Measurements from ENCODE around the gene IGF2BP2.
A peak's percentile ranks its signal among the peaks of the same experiment; 100 is the strongest.

IGF2BP2 gene

GRCh38 chr3:185825006-185825638 is at the start of gene IGF2BP2:
IGF2BP2 (minus strand) TSS chr3:185825042; CDS start chr3:185824960, 82 bp downstream.
- H3K9ac ChIP-seq (ENCODE audit: low read length in 5 of 5), result peak within 1 kb of the TSS in 4 of 5 donors; percentile 65 to 77 (median 73)
- H3K27ac ChIP-seq (ENCODE audit: low read depth, low read length), result peak within 1 kb of the TSS; percentile 62
- H3K4me3 ChIP-seq (ENCODE audit: low read depth in 1 of 5, low read length in 5 of 5), result peak within 1 kb of the TSS; percentile 57 to 92 (median 78)
- H3K4me1 ChIP-seq (ENCODE audit: control insufficient read depth in 5 of 5, insufficient read depth in 5 of 5, low read length in 5 of 5), result peaks cover 0 to 30% (median 20%) of the 10 kb centered on the region in 5 donors
- H3K9me3 ChIP-seq (ENCODE audit: control insufficient read depth in 5 of 5, low read length in 5 of 5), result no peaks in the 10 kb centered on the region
- H3K27me3 ChIP-seq (ENCODE audit: control insufficient read depth in 5 of 5, insufficient read depth in 4 of 5, low read length in 5 of 5), result peaks cover 0 to 21% (median 2%) of the 10 kb centered on the region in 5 donors
- no peaks in the 10 kb centered on the region for H3K36me3 ChIP-seq (ENCODE audit: control insufficient read depth in 5 of 5, insufficient read depth in 5 of 5, low read length in 5 of 5)

GRCh38 chr3:185874119-185874518 is 49.3 kb upstream of the IGF2BP2 start:
- Histone ChIP-seq H3K9ac (ENCODE audit: low read length in 5 of 5) (no peak overlapping the region), H3K27ac (ENCODE audit: low read depth, low read length) (no peak overlapping the region), H3K4me3 (ENCODE audit: low read depth in 1 of 5, low read length in 5 of 5) (no peak overlapping the region), H3K36me3 (ENCODE audit: control insufficient read depth in 5 of 5, insufficient read depth in 5 of 5, low read length in 5 of 5) (no peaks in the 10 kb centered on the region), H3K4me1 (ENCODE audit: control insufficient read depth in 5 of 5, insufficient read depth in 5 of 5, low read length in 5 of 5) (no peaks in the 10 kb centered on the region), H3K27me3 (ENCODE audit: control insufficient read depth in 5 of 5, insufficient read depth in 4 of 5, low read length in 5 of 5) (peaks cover 0 to 4% (median 0%) of the 10 kb centered on the region in 5 donors), H3K9me3 (ENCODE audit: control insufficient read depth in 5 of 5, low read length in 5 of 5) (no peaks in the 10 kb centered on the region)

GRCh38 chr3:185867650-185868049 is 42.8 kb upstream of the IGF2BP2 start:
- Histone ChIP-seq H3K9ac (ENCODE audit: low read length in 5 of 5) (no peak overlapping the region), H3K27me3 (ENCODE audit: control insufficient read depth in 5 of 5, insufficient read depth in 4 of 5, low read length in 5 of 5) (no peaks in the 10 kb centered on the region), H3K36me3 (ENCODE audit: control insufficient read depth in 5 of 5, insufficient read depth in 5 of 5, low read length in 5 of 5) (no peaks in the 10 kb centered on the region), H3K9me3 (ENCODE audit: control insufficient read depth in 5 of 5, low read length in 5 of 5) (no peaks in the 10 kb centered on the region), H3K4me3 (ENCODE audit: low read depth in 1 of 5, low read length in 5 of 5) (no peak overlapping the region), H3K27ac (ENCODE audit: low read depth, low read length) (no peak overlapping the region), H3K4me1 (ENCODE audit: control insufficient read depth in 5 of 5, insufficient read depth in 5 of 5, low read length in 5 of 5) (no peaks in the 10 kb centered on the region)

- no peaks in the 10 kb centered on the region for H3K9me3 ChIP-seq (ENCODE audit: control insufficient read depth in 5 of 5, low read length in 5 of 5)
- H3K4me1 ChIP-seq (ENCODE audit: control insufficient read depth in 5 of 5, insufficient read depth in 5 of 5, low read length in 5 of 5), result no peaks in the 10 kb centered on the region
- H3K36me3 ChIP-seq (ENCODE audit: control insufficient read depth in 5 of 5, insufficient read depth in 5 of 5, low read length in 5 of 5), result no peaks in the 10 kb centered on the region
- H3K27ac ChIP-seq (ENCODE audit: low read depth, low read length), result no peak overlapping the region
- H3K9ac ChIP-seq (ENCODE audit: low read length in 5 of 5), result no peak overlapping the region
- no peaks in the 10 kb centered on the region for H3K27me3 ChIP-seq (ENCODE audit: control insufficient read depth in 5 of 5, insufficient read depth in 4 of 5, low read length in 5 of 5)
- no peak overlapping the region for H3K4me3 ChIP-seq (ENCODE audit: low read depth in 1 of 5, low read length in 5 of 5)
Measured at GRCh38 chr3:185866995-185867394, 42.2 kb upstream of the IGF2BP2 start.

GRCh38 chr3:185866555-185866954 is 41.7 kb upstream of the IGF2BP2 start:
- Histone ChIP-seq H3K27me3 (ENCODE audit: control insufficient read depth in 5 of 5, insufficient read depth in 4 of 5, low read length in 5 of 5) (no peaks in the 10 kb centered on the region), H3K9ac (ENCODE audit: low read length in 5 of 5) (no peak overlapping the region), H3K9me3 (ENCODE audit: control insufficient read depth in 5 of 5, low read length in 5 of 5) (no peaks in the 10 kb centered on the region), H3K27ac (ENCODE audit: low read depth, low read length) (no peak overlapping the region), H3K4me1 (ENCODE audit: control insufficient read depth in 5 of 5, insufficient read depth in 5 of 5, low read length in 5 of 5) (no peaks in the 10 kb centered on the region), H3K4me3 (ENCODE audit: low read depth in 1 of 5, low read length in 5 of 5) (no peak overlapping the region), H3K36me3 (ENCODE audit: control insufficient read depth in 5 of 5, insufficient read depth in 5 of 5, low read length in 5 of 5) (no peaks in the 10 kb centered on the region)

GRCh38 chr3:185865247-185865646 is 40.4 kb upstream of the IGF2BP2 start:
- Histone ChIP-seq H3K4me3 (ENCODE audit: low read depth in 1 of 5, low read length in 5 of 5) (no peak overlapping the region), H3K36me3 (ENCODE audit: control insufficient read depth in 5 of 5, insufficient read depth in 5 of 5, low read length in 5 of 5) (no peaks in the 10 kb centered on the region), H3K4me1 (ENCODE audit: control insufficient read depth in 5 of 5, insufficient read depth in 5 of 5, low read length in 5 of 5) (no peaks in the 10 kb centered on the region), H3K9ac (ENCODE audit: low read length in 5 of 5) (no peak overlapping the region), H3K27me3 (ENCODE audit: control insufficient read depth in 5 of 5, insufficient read depth in 4 of 5, low read length in 5 of 5) (no peaks in the 10 kb centered on the region), H3K27ac (ENCODE audit: low read depth, low read length) (no peak overlapping the region), H3K9me3 (ENCODE audit: control insufficient read depth in 5 of 5, low read length in 5 of 5) (no peaks in the 10 kb centered on the region)

DNA sequence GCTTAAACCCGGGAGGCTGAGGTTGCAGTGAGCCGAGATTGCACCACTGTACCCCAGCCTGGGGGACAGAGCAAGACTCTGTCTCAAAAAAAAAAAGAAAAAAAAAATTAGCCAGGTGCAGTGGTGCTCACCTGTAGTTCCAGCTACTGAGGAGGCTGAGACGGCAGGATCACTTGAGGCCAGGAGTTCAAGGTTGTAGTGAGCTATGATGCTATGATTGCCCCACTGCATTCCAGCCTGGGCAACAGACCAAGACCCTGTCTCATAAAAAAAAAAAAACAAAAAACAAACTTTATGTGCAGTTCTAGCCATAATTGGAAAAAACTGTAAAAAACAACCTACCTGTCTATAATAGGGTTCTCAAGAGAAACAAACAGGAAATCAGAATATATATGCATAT is 39.9 kb upstream of the IGF2BP2 start:
- H3K9ac ChIP-seq (ENCODE audit: low read length in 5 of 5), result no peak overlapping the region
- no peaks in the 10 kb centered on the region for H3K27me3 ChIP-seq (ENCODE audit: control insufficient read depth in 5 of 5, insufficient read depth in 4 of 5, low read length in 5 of 5)
- H3K4me1 ChIP-seq (ENCODE audit: control insufficient read depth in 5 of 5, insufficient read depth in 5 of 5, low read length in 5 of 5), result no peaks in the 10 kb centered on the region
- no peaks in the 10 kb centered on the region for H3K9me3 ChIP-seq (ENCODE audit: control insufficient read depth in 5 of 5, low read length in 5 of 5)
- no peaks in the 10 kb centered on the region for H3K36me3 ChIP-seq (ENCODE audit: control insufficient read depth in 5 of 5, insufficient read depth in 5 of 5, low read length in 5 of 5)
- H3K4me3 ChIP-seq (ENCODE audit: low read depth in 1 of 5, low read length in 5 of 5), result no peak overlapping the region
- no peak overlapping the region for H3K27ac ChIP-seq (ENCODE audit: low read depth, low read length)

DNA sequence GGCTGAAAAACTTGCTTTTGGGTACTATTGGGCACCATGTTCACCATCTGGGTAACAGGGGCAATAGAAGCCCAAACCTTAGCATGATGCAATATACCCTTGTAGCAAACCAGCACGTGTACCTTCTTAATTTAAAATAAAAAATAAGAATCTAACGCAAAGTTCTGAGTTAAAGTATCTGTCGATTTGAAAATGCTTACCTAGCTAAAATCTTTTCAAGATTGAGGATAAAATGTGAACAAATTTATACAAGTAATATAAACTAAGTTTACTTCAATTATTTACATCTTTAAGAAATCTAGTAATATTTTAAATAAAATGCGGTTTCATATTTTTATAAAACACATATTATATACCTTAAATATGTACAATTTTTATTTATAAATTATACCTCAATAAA is 38.1 kb upstream of the IGF2BP2 start:
- no peaks in the 10 kb centered on the region for H3K4me1 ChIP-seq (ENCODE audit: control insufficient read depth in 5 of 5, insufficient read depth in 5 of 5, low read length in 5 of 5)
- H3K9me3 ChIP-seq (ENCODE audit: control insufficient read depth in 5 of 5, low read length in 5 of 5), result no peaks in the 10 kb centered on the region
- H3K9ac ChIP-seq (ENCODE audit: low read length in 5 of 5), result no peak overlapping the region
- no peaks in the 10 kb centered on the region for H3K36me3 ChIP-seq (ENCODE audit: control insufficient read depth in 5 of 5, insufficient read depth in 5 of 5, low read length in 5 of 5)
- no peaks in the 10 kb centered on the region for H3K27me3 ChIP-seq (ENCODE audit: control insufficient read depth in 5 of 5, insufficient read depth in 4 of 5, low read length in 5 of 5)
- no peak overlapping the region for H3K27ac ChIP-seq (ENCODE audit: low read depth, low read length)
- no peak overlapping the region for H3K4me3 ChIP-seq (ENCODE audit: low read depth in 1 of 5, low read length in 5 of 5)

DNA sequence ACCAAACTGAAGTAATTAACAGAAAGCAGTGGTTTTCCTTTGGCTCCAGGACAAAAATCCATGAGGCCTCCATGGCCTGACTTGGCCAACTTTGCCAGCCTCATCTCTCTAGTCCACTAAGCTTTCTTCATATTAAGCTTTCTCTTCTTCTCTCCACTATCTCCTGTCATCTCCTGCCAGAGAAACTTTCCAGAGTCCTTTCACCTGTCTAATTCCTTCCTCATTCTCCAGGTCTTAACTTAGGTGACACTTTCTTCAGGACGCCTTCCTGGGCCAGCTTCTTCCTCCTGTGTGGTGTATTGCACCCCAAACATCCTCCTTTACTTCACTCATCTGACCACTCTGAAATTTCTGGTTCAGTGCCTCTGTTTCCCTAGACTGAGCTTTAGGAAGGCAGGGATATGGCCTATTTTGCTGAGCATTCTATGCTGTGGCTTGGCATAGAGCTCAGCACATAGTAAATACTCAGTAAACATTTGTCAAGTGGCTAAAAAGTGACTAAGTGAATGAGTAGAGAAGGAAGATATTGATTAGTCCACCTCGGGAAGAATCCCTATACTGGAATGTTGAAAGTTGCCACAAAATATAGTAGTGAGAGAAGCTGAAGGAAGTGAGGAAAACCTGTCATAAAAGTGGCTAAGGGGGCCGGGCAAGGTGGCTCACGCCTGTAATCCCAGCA is 34.6 kb upstream of the IGF2BP2 start:
- Histone ChIP-seq H3K36me3 (ENCODE audit: control insufficient read depth in 5 of 5, insufficient read depth in 5 of 5, low read length in 5 of 5) (no peaks in the 10 kb centered on the region), H3K27ac (ENCODE audit: low read depth, low read length) (no peak overlapping the region), H3K9me3 (ENCODE audit: control insufficient read depth in 5 of 5, low read length in 5 of 5) (peaks cover 0 to 6% (median 3%) of the 10 kb centered on the region in 5 donors), H3K4me3 (ENCODE audit: low read depth in 1 of 5, low read length in 5 of 5) (no peak overlapping the region), H3K9ac (ENCODE audit: low read length in 5 of 5) (no peak overlapping the region), H3K4me1 (ENCODE audit: control insufficient read depth in 5 of 5, insufficient read depth in 5 of 5, low read length in 5 of 5) (no peaks in the 10 kb centered on the region), H3K27me3 (ENCODE audit: control insufficient read depth in 5 of 5, insufficient read depth in 4 of 5, low read length in 5 of 5) (no peaks in the 10 kb centered on the region)

DNA sequence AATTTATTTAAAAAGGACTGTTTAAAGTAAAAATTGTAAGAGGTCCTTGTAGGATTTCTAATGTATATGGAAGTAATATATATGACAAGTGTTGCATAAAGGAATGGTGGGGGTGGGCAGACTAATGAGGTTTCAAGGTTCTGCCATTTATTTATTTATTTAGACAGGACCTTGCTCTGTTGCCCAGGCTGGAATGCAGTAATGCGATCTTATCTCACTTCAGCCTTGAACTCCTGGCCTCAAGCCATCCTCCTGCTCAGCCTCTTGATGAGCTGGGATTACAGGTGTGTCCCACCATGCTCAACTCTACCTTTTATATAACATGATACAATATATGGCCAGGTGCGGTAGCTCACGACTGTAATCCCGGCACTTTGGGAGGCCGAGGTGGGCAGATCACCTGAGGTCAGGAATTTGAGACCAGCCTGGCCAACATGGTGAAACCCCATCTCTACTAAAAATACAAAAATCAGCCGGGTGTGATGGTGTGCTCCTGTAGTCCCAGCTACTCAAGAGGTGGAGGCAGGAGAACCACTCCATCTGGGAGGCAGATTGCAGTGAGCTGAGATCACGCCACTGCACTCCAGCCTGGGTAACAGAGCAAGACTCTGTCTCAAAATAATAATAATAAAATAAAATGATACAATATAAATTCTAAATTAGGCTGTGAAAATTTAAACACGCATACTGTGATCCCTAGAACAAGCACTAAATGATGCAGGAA is 33.8 kb upstream of the IGF2BP2 start:
- no peaks in the 10 kb centered on the region for H3K4me1 ChIP-seq (ENCODE audit: control insufficient read depth in 5 of 5, insufficient read depth in 5 of 5, low read length in 5 of 5)
- no peak overlapping the region for H3K4me3 ChIP-seq (ENCODE audit: low read depth in 1 of 5, low read length in 5 of 5)
- peaks cover 0 to 6% (median 3%) of the 10 kb centered on the region in 5 donors for H3K9me3 ChIP-seq (ENCODE audit: control insufficient read depth in 5 of 5, low read length in 5 of 5)
- H3K9ac ChIP-seq (ENCODE audit: low read length in 5 of 5), result no peak overlapping the region
- no peak overlapping the region for H3K27ac ChIP-seq (ENCODE audit: low read depth, low read length)
- no peaks in the 10 kb centered on the region for H3K36me3 ChIP-seq (ENCODE audit: control insufficient read depth in 5 of 5, insufficient read depth in 5 of 5, low read length in 5 of 5)
- H3K27me3 ChIP-seq (ENCODE audit: control insufficient read depth in 5 of 5, insufficient read depth in 4 of 5, low read length in 5 of 5), result no peaks in the 10 kb centered on the region
